CD4-positive, alpha-beta T cell treated with Interleukin-2 at 100 ng/mL for 4 hours (primary cell): Measurements from ENCODE around the gene CAB39L.
"Not testable (repeated sequence)": the region's sequence is repeated elsewhere in the genome, so short reads cannot be mapped to it uniquely, and the experiment has no call there.

Source experiments
- DNase-seq: peaks from one replicate; pipeline ENCODE4 v3.0.0-alpha.2; 2020; ENCODE audit warnings: low spot score

CAB39L gene

DNA sequence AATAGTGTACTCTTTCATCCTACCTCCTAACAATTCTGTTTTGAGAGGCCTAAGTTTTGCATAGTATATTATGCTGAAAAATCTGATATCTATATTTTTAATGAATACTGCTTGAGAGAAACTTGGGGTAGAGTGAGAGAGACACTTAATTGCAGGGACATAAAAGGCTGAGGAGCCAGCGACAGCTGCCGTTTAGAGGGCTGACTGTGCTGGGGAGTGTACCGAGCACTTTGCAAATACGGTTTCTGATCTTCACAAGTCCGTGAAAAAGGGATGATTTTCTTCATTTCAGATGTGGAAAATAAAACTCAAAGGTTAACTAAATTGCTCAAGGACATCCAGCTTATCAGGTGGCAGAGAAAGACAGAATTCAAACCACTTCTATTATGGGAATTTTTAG, 97.4 kb downstream of the CAB39L start:
- no peak for DNase-seq

DNA sequence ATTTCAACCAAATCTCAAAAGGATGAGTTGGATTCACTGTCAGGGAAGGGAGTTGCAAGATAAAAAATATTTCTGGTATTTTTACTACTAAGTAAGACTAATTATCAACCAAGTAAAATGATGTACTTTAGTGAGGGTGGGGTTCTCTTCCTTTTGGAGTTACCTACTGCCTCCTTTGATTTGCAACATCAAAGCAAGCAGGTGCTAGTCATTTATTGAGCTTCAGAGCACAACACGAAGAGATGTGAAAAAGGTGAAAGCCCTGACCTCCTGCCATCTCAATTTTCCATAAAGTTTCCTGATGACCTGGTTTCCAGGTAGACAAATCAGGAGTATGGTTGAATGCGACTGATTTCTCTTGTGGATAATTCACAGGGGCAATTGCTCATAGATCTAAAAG, 100.1 kb downstream of the CAB39L start:
- no peak for DNase-seq

DNA sequence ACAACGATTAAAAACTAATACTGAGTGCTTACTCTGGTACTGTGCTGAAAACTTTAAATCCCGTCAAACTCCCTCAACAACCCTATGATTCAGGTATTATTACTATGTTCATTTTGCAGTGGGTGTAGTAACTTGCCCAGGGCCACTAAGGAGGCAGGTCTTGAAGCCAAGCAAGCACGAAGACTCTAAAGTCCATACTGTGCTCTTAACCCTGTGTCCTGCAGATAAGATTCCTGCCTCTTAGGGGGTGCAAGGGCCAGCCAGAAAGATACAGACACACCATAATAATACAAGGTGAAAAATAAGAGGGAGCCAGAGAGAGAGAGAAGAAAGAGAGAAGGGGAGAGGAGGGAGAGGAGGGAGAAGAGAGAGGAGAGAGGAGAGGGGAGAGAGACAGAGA, 100.6 kb downstream of the CAB39L start:
- no peak for DNase-seq

DNA sequence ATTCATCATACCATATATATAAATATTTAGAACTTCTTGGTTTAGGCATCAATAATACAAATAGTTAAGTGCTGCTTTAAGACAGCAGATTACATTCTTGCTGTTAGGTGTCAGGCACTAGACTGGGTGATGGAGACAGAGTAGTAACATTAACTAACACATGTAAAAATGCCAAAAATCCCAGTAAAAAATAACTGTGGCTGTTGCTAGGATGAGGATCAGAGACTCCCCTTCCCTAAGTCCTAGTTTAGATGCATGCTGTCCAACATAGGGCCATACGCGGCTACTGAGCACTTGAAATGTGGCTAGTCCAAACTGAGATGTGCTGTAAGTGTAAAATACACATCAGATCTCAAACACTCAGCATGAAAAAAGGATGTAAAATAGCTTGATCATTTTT, 101.4 kb downstream of the CAB39L start:
- DNase-seq = no peak

DNA sequence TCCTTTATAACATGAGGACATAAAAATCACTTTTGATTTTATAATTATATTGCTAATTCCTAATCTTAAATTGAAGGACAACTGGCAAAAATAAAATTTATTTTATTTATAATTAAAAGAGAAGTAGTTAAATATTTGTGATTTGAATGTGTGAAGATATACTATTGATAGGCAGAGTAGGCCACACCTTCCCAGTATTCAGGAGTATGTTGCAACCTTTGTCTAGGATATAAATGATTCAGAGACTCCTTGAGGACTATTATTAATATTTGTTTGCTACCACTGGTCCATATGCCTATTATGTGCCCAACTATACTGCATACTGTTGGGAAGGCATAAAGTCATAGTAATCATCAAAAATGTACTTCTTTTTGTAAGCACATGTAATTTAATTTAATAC, 101.9 kb downstream of the CAB39L start:
- DNase-seq = no peak

DNA sequence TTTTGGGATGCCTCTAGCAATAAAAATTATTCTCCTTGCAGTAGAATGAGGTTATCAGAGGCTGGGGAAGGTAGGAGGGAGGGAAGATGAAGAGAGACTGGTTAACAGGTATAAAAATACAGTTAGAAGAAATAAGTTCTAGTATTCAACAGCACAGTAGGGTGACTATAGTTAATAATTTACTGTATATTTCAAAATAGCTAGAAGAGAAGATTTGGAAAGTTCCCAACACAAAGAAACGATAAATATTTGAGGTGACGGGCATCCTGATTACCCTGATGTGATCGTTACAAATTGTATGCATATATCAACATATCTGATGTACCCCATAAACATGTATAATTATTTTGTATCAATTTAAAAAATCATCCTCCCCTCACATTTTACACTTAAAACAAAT, 102.3 kb downstream of the CAB39L start:
- no peak for DNase-seq

DNA sequence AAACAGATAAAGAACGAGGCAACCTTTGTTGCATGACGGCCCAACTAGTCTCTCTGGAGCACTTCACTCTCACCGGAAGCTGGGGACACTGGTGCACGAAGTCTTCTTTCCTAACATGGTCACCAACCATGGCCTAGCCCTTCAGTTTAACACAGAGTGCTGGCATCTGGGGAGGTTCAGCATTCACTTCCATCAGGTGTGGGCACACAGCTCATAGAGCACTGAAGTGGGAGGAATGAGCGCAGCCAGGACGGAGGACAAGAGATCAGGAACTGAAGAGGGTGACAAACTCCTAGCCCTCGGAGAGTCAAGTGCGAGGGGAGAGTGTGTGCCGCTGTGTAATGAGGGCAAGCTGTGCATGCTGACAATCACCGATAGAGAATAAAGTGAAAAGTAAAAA, 103.7 kb downstream of the CAB39L start:
- DNase-seq = no peak

DNA sequence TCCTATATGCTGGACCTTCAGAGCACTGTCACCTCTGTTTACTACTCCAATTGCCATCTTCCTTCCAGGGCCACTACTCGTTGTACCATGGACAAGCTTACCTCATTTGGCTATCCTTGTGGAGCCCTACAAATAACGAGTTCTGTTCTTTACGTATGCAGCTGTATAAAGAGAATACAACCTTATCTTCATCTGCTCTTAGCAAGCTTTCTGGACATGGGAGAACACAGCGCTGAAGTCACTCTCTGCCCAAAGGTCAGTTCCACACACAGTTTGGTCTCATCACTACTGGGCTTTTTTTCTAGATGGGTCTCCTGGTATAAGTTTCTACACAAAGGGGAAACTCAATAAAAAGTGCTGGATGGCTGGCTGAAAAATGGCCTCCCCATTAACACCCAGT, 107.2 kb downstream of the CAB39L start:
- DNase-seq = no peak

DNA sequence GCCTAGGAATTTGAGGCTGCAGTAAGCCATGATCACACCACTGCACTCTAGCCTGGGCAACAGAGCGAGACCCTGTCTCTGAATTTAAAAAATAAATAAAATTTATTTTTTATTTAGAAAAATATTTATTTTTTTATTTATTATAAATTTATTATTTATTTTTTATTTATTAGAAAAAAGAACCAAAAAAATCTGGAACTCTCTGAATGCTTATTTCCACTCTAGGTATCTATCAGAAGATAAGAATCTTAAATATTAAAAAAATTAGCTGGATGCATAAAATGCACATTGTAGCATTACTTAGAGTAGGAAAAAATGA, 113.4 kb downstream of the CAB39L start:
- DNase-seq = no peak

DNA sequence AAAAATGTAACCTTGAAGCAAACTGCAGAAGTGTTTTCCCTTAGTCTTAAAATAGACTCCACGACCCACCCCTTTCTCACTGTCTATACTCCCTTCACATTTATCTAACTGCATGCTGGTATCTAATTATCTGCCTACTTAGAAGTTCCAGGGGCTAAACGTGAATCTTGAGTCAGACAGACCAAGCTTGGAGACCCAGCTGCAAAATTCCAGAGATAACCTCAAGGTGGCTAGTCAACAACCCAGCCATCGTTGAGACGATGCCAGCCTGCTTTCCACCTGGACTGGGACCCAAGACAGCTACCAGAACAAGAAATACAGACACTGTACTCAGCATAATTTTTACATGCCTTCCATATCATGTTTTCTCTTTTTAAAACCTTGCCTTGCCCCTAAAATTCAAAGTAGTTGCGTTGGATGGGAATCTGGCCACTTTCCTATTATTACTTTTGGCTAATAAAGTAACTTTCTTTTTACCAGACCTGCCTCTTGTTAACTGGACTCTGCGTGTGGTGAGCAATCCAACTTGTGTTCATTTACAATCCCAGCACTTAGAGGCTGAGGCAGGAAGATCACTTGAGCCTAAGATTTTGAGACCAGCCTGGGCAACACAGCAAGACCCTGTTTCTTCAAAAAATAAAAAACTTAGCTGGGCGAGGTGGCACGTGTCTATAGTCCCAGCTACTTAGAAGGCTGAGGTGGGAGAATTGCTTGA, 113.9 kb downstream of the CAB39L start:
- DNase-seq = no peak

DNA sequence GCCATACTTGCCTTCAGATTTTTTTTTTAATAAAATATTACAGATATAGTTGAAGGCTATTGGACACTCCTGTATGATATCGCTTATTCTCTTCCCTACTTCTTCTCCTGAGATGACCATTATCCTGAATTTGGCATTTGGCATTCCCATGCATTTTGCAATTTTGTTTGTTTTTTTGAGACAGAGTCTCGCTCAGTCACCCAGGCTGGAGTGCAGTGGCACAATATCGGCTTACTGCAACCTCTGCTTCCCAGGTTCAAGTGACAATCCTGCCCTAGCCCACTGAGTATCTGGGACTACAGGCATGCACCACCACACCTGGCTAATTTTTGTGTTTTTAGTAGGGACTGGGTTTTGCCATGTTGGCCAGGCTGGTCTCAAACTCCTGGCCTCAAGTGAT, 116.7 kb downstream of the CAB39L start:
- not testable (repeated sequence) for DNase-seq

DNA sequence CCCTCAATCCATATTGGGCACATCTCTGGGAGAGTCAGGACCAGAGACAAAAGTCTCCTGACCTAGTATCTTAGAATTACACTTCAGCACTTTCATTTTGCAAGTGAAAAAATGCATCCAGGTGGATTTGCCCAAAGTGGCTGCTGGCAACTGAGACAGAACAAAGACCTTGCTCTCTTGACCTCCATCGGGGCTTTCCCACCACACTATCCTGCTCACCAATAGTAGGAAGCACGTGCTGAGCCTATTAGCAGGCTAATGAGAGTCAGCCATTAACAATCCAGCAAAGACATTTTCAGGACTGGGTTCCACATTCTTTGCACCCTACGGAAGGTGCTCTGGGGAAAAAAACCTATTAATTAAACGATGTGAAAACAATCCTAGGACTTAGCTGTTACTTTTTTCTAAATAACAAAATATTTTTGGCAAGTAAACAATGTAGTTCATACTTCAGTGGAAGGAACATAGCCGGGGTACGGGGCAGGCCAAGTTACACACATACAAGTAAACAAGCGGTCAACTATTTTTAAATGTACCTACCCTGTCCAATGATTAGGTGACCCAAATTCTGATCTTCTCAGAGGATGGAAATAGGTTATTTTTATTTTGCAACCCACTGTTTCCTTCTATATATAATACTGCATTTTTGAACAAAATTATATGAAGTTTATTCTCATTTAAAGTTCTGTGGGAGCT, 117.5 kb downstream of the CAB39L start:
- no peak for DNase-seq

DNA sequence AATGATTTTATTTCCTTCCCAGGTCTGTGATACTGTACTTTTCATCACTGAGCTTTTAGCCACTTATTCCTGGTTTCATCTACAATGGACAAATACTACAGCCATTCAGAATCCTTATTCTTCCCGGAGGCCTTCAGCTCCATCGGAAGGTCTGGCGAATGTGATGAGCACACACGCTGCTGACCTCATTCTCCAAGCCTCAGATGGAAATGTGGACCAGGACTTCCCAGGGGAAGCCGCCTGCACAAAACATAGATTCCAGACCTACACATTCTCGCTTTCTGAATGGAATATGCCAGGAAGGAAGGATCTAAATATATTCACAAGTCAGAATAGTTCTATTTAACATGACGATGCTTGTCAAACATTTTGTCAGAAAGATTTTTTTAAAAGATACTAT, 120.5 kb downstream of the CAB39L start:
- no peak for DNase-seq

DNA sequence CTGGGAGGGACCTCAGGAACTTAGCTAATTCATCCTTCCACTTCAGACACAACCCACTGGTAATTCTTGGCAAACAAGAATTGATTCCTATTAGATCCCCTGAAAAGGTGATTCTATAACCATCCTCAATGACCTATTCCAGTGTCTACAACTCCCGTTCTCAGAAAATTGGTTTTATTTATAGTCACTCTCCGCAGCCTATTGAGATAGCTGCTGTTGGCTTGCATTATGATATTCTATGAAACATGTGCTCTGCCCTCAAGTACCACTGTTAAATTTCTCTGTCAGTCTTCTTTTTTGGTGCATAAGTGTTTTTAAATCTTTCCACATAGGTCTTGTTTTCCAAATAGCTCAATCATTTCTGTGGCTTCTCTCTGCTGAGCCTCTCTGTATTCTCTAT, 121.2 kb downstream of the CAB39L start:
- no peak for DNase-seq

DNA sequence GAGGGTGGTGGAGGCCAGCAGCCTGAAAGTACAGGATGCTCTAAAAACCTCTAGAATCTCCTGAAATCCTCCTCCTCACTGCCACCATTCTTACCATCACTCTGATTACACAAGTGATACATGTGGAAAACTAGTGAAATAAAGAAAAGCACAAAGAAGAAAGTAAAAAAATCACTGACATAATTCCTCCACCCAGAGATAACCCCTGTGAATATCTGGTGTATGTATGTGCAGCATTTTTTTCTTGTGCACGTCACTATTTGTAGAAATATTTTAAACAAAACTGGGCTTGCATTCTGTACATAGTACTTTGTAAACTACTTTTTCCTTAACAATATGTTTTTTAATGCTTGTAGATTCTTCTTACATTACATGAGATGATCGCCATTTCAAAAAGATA, 122.9 kb downstream of the CAB39L start:
- no peak for DNase-seq

DNA sequence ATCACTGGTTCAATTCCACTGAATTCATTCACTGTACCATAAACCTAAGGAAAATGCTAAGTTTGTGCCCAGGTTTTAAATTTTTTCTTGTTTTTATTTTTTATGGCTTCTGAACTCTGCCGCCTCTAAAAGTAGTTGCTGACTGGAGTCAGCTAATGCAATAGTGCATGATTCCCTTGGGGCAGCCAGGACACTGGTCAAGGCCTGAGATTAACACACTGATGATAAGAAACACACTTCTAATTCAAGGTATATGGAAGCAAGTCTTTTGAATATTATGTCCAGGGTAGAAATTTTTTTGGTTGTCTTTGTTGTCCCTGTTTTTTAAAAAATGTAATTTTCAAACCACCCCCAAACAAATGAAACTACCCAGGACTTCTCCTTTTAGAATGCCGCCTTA, 123.9 kb downstream of the CAB39L start:
- no peak for DNase-seq

DNA sequence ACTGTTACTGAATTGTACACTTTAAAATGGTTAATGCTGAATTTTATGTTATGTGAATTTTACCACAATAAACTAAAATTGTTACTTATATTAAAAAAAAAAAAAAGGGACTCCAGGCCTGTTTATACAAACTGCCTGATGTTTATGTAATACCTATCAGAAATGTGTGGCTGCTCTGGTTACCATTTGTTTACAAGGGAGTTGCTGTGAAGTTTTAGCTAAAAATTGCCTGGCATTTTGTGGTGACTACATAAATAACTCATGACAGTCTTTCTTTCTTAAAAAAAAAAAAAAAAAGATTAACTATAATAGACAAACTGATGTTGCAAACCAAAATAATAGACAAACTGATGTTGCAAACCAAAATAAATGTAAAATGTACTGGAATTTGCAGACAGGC, 124.3 kb downstream of the CAB39L start:
- no peak for DNase-seq

DNA sequence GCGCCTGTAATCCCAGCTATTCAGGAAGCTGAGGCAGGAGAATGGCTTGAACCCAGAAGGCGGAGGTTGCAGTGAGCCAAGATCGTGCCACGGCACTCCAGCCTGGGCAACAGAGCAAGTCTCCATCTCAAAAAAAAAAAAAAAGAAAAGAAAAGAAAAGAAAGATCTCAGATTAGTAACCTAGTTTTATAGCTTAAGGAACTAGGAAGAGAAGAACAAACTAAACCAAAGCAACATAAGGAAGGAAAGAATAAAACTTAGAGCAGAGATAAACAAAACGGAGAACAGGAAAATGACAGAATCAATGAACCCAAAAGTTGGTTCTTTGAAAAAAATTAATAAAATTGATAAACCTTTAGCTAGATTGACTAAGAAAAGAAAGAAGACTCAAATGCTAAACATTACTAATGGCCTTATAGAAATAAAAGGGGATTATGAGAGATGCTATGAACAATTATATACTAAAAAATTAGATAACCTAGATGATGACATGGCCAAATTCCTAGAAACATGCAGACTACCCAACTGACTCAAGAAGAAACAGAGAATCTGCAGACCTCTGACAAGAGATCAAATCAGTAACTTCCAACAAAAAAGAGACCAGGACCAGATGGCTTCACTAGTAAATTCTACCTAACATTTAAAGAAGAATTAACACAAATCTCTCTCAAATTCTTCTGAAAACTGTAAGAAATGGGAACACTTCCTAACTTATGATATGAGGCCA, 127.9 kb downstream of the CAB39L start:
- no peak for DNase-seq

DNA sequence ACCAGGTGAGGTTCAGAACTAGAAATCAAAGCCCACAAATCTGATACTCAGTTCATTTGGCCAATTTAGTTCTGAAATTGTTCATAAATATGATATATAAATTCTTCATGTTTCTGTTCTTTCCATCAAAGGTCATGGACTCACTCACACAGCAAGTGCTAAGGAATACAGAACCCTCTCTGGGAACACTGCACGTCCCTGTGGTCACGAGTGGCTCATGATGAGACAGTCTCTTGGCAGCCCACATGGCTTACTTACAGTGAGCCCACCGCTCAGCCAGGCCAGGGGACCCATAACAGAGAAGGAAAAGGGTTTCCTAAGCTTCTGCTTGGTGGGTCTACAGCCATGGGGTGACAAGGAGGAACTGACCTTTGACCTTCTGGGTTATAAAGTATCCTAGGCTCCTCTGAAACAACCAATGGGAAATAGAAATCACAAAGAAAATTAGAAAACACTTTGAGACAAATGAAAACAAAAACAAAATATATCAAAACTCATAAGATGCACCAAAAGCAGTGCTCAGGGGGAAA, 128.8 kb downstream of the CAB39L start:
- DNase-seq = no peak

DNA sequence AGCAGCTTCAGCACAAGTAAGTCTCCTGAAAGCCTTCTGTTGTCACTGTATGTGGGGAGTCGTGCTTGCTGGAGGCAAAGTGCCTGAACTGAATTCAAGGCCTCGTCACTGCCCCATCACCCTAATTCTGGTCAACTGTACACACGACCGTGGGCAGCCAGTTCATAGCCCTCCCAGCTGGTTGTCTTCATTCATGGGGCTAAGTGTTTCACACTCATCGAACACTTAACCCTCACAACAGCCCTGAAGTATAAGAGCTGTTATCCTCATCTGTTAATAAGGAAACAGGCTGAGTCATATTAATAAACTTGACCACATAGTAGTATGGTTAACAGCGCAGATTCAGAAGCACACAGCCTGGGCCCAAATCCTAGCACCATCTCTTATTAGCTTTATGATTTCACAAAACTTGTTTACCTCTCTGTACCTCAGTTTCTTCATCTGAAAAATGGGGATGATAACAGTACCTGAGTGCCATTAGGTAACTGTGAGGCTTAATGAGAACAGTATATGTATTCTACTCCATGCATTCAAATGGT, 129.5 kb downstream of the CAB39L start:
- DNase-seq = no peak

DNA sequence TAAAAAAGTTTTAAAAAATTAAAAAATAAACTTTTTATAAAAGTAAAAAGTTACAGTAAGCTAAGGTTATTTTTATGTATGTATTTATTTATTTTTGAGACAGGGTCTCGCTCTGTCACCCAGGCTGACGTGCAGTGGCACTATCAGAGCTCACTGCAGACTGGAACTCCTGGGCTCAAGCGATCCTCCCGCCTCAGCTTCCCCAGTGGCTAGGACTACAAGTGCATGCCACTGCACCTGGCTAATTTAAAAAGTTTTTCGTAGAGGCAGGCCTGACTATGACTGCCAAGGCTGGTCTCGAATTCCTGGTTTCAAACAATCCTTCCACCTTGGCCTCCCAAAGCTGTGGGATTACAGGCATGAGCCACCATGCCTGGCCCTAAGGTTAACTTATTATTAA, 132.0 kb downstream of the CAB39L start:
- no peak for DNase-seq

DNA sequence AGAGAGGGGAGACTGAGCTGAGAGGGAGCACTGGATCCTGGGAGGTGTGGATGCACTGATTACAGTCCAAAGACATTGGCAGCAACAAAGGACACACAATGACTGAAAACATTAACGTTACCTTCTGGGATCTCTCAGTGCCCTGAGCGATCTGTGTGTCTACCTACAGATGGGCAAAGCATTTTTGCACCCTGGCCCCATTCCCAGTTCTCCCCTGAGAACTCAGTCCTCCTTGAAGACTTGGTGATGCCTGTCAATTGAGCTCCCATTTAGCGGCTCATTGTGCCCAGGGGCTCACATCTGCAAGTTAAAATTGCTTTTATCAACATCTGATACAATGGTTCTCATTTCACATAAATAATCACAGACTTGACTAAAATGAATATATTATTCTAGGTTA, 133.6 kb downstream of the CAB39L start:
- DNase-seq = no peak

DNA sequence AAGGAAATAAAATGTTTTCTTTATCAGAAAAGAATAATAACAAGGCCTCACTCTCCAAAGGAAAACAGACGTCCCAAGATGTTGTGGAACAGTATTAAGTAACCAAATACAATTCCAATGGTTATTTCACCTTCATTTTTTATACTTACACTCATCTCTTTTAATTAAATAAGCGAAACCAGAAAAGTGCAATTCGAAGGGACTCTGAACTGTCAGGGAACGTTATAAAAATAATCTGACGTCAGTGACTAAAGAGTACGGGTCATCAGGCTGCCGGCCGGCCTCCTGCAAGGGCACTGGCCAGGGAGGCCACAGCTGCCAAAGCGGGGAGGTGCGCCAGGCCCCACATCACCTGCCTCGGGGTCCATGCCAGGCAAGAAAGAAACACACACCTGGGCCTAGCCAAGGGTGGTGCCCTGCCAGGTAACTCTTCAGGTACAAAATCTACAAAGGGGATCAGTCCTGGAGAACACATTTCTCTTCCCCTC, 134.9 kb downstream of the CAB39L start:
- DNase-seq = no peak
